Keratinocyte (primary cell): ENCODE results near the gene CACNA1H. TPM values are rescaled to one million over a fixed set of nuclear protein-coding genes. Genes with fewer than 3 reads are reported as not detected.

Experiments used
- DNase-seq: peaks from one replicate; pipeline ENCODE4 v3.0.0-alpha.2; 2011; ENCODE audit warnings: low read depth, missing footprints, low spot score
- FAIRE-seq: peaks from 2 replicates; lab custom pipeline; 2011; peaks lifted over from hg19 to GRCh38; lab: Jason Lieb, UNC
- H2AFZ ChIP-seq: 2 replicates; pipeline ENCODE4 v1.6.0; 2012; ENCODE audit warnings: low read length, control low read depth, inconsistent platforms; ENCODE audit not compliant: control insufficient read depth
- H3K27ac ChIP-seq: 2 replicates; pipeline ENCODE4 v1.5.1; 2011; ENCODE audit warnings: low read length; ENCODE audit not compliant: control insufficient read depth, insufficient read depth
- H3K27me3 ChIP-seq: 3 replicates; pipeline ENCODE4 v1.6.0; 2011; ENCODE audit warnings: low read length; ENCODE audit not compliant: control insufficient read depth, insufficient read depth; ENCODE audit errors: extremely low read depth
- H3K36me3 ChIP-seq, 2 experiments: 2 replicates in 1 of 2; 3 replicates in 1 of 2; pipeline ENCODE4 v1.5.1; 2011; ENCODE audit warnings: low read length in 2 of 2, mild to moderate bottlenecking in 1 of 2; ENCODE audit not compliant: control insufficient read depth in 2 of 2, insufficient read depth in 2 of 2; ENCODE audit errors: extremely low read depth in 1 of 2
- H3K4me1 ChIP-seq: 3 replicates; pipeline ENCODE4 v1.5.1; 2011; ENCODE audit warnings: low read length; ENCODE audit not compliant: control insufficient read depth, insufficient read depth; ENCODE audit errors: extremely low read depth
- H3K4me2 ChIP-seq: 3 replicates; pipeline ENCODE4 v1.6.0; 2011; ENCODE audit warnings: low read depth, low read length; ENCODE audit not compliant: control insufficient read depth, insufficient read depth; ENCODE audit errors: extremely low read depth
- H3K4me3 ChIP-seq, 3 experiments: fragments of 200-600 bp in 1 of 3; sonication (generic) in 1 of 3; 2 replicates in 2 of 3; 3 replicates in 1 of 3; pipeline ENCODE4 v1.5.1; 2011 to 2016; ENCODE audit warnings: low read length in 3 of 3, mild to moderate bottlenecking in 3 of 3, control low read depth in 2 of 3, inconsistent platforms in 1 of 3, low read depth in 1 of 3, mixed read lengths in 1 of 3, mixed run types in 1 of 3, moderate library complexity in 1 of 3; ENCODE audit not compliant: control insufficient read depth in 2 of 3, insufficient read depth in 2 of 3; ENCODE audit errors: extremely low read depth in 1 of 3
- H3K79me2 ChIP-seq: 2 replicates; pipeline ENCODE4 v1.6.0; 2012; ENCODE audit warnings: low read length; ENCODE audit not compliant: control insufficient read depth, insufficient read depth
- H3K9ac ChIP-seq: 3 replicates; pipeline ENCODE4 v1.6.0; 2011; ENCODE audit warnings: low read length; ENCODE audit not compliant: control insufficient read depth, insufficient read depth; ENCODE audit errors: extremely low read depth
- H3K9me1 ChIP-seq: 3 replicates; pipeline ENCODE4 v1.6.0; 2011; ENCODE audit warnings: low read length; ENCODE audit not compliant: control insufficient read depth, insufficient read depth; ENCODE audit errors: extremely low read depth
- H3K9me3 ChIP-seq: 2 replicates; pipeline ENCODE4 v1.5.1; 2012; ENCODE audit warnings: low read depth, low read length; ENCODE audit not compliant: control insufficient read depth
- H4K20me1 ChIP-seq: 3 replicates; pipeline ENCODE4 v1.6.0; 2011; ENCODE audit warnings: low read length; ENCODE audit not compliant: control insufficient read depth, insufficient read depth; ENCODE audit errors: extremely low read depth
- CTCF ChIP-seq, 3 experiments: IDR thresholded peaks in 1 of 3; conservative IDR thresholded peaks in 1 of 3; optimal IDR thresholded peaks in 1 of 3; 2 replicates in 2 of 3; 3 replicates in 1 of 3; pipeline versions ENCODE3 to v1.5.1; 2011; ENCODE audit warnings: low read length in 3 of 3, mild to moderate bottlenecking in 3 of 3, moderate library complexity in 2 of 3, control low read depth in 1 of 3, inconsistent platforms in 1 of 3; ENCODE audit not compliant: insufficient read depth in 2 of 3; ENCODE audit errors: extremely low read depth in 1 of 3
- EZH2 ChIP-seq: IDR thresholded peaks from one replicate; pipeline ENCODE4 v1.6.1; 2012; ENCODE audit warnings: inconsistent platforms, mild to moderate bottlenecking, low read length, moderate library complexity
- dilution Hi-C: fragments of 300-500 bp; cut with MboI; formaldehyde crosslinking; loops from one replicate; pipeline ENCODE4 v1.7.0; 2020; ENCODE audit warnings: low sequenced_read_pairs; ENCODE audit not compliant: extremely low pct_ligation_motif_present
- polyA plus RNA-seq, 5 experiments: library from polyadenylated mRNA; depleted of rRNA in 3 of 5; stranded (reverse) in 3 of 5; stranded (forward) in 1 of 5; unstranded in 1 of 5; fragments of >200 nt; gene quantifications; 1 replicate in 1 of 5; 2 replicates in 3 of 5; 3 replicates in 1 of 5; pipeline versions ENCODE4 v1.2.1 to v1.2.3, GENCODE V29; 2011 to 2012; ENCODE audit warnings: missing spikeins in 2 of 5, low read depth in 1 of 5, low replicate concordance in 1 of 5

Gene CACNA1H
- polyA plus RNA-seq, 1 donor (not counting 4 experiments of a cell fraction or from before 2014, with no cell fraction given), result not detected

GRCh38 chr16:1121601-1122397 is 31.1 kb upstream of the CACNA1H start:
- dilution Hi-C loops, result no loop called here
- Histone ChIP-seq H3K27ac (no peak overlapping the region), H3K4me1 (no peaks in the 10 kb centered on the region), H4K20me1 (no peaks in the 10 kb centered on the region), H2AFZ (no peak overlapping the region), H3K36me3 (no peaks in the 10 kb centered on the region), H3K27me3 (peaks cover 12% of the 10 kb centered on the region), H3K9me3 (no peaks in the 10 kb centered on the region), H3K4me3 (no peak overlapping the region), H3K4me2 (no peak overlapping the region), H3K9me1 (no peaks in the 10 kb centered on the region), H3K79me2 (no peaks in the 10 kb centered on the region), H3K9ac (no peak overlapping the region)
- no peak for TF ChIP-seq CTCF (optimal IDR thresholded peaks at IDR 0.05 in 1 of 3, IDR thresholded peaks at IDR 0.05 in 1 of 3, conservative IDR thresholded peaks at IDR 0.05 in 1 of 3; ENCODE audit: extremely low read depth in 1 of 3, insufficient read depth in 2 of 3, low read length in 3 of 3)
- no peak for DNase-seq
- FAIRE-seq, result no peak

- Histone ChIP-seq H3K27ac (no peak overlapping the region), H3K79me2 (no peaks in the 10 kb centered on the region), H3K9me3 (no peaks in the 10 kb centered on the region), H2AFZ (no peak overlapping the region), H3K27me3 (peaks cover 12% of the 10 kb centered on the region), H3K4me2 (no peak overlapping the region), H3K36me3 (no peaks in the 10 kb centered on the region), H4K20me1 (no peaks in the 10 kb centered on the region), H3K4me3 (no peak overlapping the region), H3K9me1 (no peaks in the 10 kb centered on the region), H3K4me1 (no peaks in the 10 kb centered on the region), H3K9ac (no peak overlapping the region)
- DNase-seq (no peak), FAIRE-seq (no peak)
- TF ChIP-seq CTCF (optimal IDR thresholded peaks at IDR 0.05 in 1 of 3, IDR thresholded peaks at IDR 0.05 in 1 of 3, conservative IDR thresholded peaks at IDR 0.05 in 1 of 3; ENCODE audit: extremely low read depth in 1 of 3, insufficient read depth in 2 of 3, low read length in 3 of 3), result no peak
- TF ChIP-seq EZH2, result no peak
- dilution Hi-C loops, result no loop called here
These were observed 30.5 kb upstream of the CACNA1H start for GRCh38 chr16:1122398-1122765.
